Hepatocyte (in vitro differentiated cells): ENCODE measurements around the gene ATP5PB. TPM values are rescaled to one million over a fixed set of nuclear protein-coding genes. Genes with fewer than 3 reads are reported as not detected.
A peak's percentile ranks its signal among the peaks of the same experiment; 100 is the strongest.

Source experiments
- DNase-seq: peaks from one replicate; pipeline ENCODE4 v3.0.0-alpha.2; 2016; ENCODE audit warnings: low spot score
- H2AFZ ChIP-seq: fragments of 200-600 bp; sonication (generic); 2 replicates; pipeline ENCODE4 v1.6.0; 2016; ENCODE audit warnings: antibody characterized with exemption, mild to moderate bottlenecking
- H3K27ac ChIP-seq: fragments of 200-600 bp; sonication (generic); 2 replicates; pipeline ENCODE4 v1.5.1; 2016; ENCODE audit warnings: mild to moderate bottlenecking
- H3K27me3 ChIP-seq: fragments of 200-600 bp; sonication (generic); 2 replicates; pipeline ENCODE4 v1.6.1; 2016
- H3K36me3 ChIP-seq: fragments of 200-600 bp; sonication (generic); replicated peaks from 2 replicates; pipeline ENCODE4 v1.5.1; 2016; ENCODE audit warnings: low read depth; ENCODE audit not compliant: insufficient read depth
- H3K4me1 ChIP-seq: fragments of 200-600 bp; sonication (generic); 2 replicates; pipeline ENCODE4 v1.5.1; 2016; ENCODE audit warnings: mild to moderate bottlenecking, moderate library complexity; ENCODE audit not compliant: insufficient read depth
- H3K4me2 ChIP-seq: fragments of 200-600 bp; sonication (generic); 2 replicates; pipeline ENCODE4 v1.6.0; 2016
- H3K4me3 ChIP-seq: fragments of 200-600 bp; sonication (generic); 2 replicates; pipeline ENCODE4 v1.5.1; 2016; ENCODE audit warnings: mild to moderate bottlenecking
- H3K79me2 ChIP-seq: fragments of 200-600 bp; sonication (generic); 2 replicates; pipeline ENCODE4 v1.6.0; 2017; ENCODE audit warnings: mild to moderate bottlenecking
- H3K9me2 ChIP-seq: fragments of 200-600 bp; sonication (generic); replicated peaks from 2 replicates; pipeline ENCODE4 v1.6.0; 2017; ENCODE audit warnings: mild to moderate bottlenecking; ENCODE audit not compliant: insufficient read depth
- H3K9me3 ChIP-seq: fragments of 200-600 bp; sonication (generic); 2 replicates; pipeline ENCODE4 v1.5.1; 2016; ENCODE audit warnings: low read depth, mild to moderate bottlenecking
- H4K20me1 ChIP-seq: fragments of 200-600 bp; sonication (generic); 2 replicates; pipeline ENCODE4 v1.6.0; 2016; ENCODE audit warnings: mild to moderate bottlenecking; ENCODE audit not compliant: insufficient read depth, poor library complexity, severe bottlenecking
- EZH2 ChIP-seq: fragments of 200-600 bp; sonication (generic); IDR thresholded peaks from 2 replicates; pipeline ENCODE4 v1.6.1; 2016; ENCODE audit warnings: antibody characterized with exemption, mild to moderate bottlenecking, borderline replicate concordance
- EZH2phosphoT487 ChIP-seq: fragments of 200-600 bp; sonication (generic); IDR thresholded peaks from one replicate; pipeline ENCODE4 v1.6.1; 2018; ENCODE audit warnings: antibody characterized with exemption, mild to moderate bottlenecking, low read depth, moderate library complexity; ENCODE audit not compliant: unreplicated experiment, severe bottlenecking
- WGBS: methylation state at CpG from one replicate; pipeline ENCODE4 v1.1.6; 2016; ENCODE audit warnings: low lambda C conversion rate; ENCODE audit errors: missing lambda C conversion rate; 5-methylcytosine and 5-hydroxymethylcytosine counted together
- polyA plus RNA-seq: library from polyadenylated mRNA; unstranded; fragments of >200 nt; fragmentation: Nextera tagmentation; extraction: Ambion mirVana; gene quantifications from 2 replicates; pipeline ENCODE4 v1.2.1, GENCODE V29; 2016
- total RNA-seq: library from RNA; depleted of rRNA; stranded (reverse); fragments of >200 nt; gene quantifications from 2 replicates; pipeline ENCODE4 v1.2.3, GENCODE V29; 2014
- TF ChIP-seq, protein P1 (sequence below): fragments of 200-600 bp; sonication (generic); IDR thresholded peaks from 2 replicates; pipeline ENCODE4 v1.5.1; 2016; ENCODE audit warnings: antibody characterized with exemption, mild to moderate bottlenecking; ENCODE audit not compliant: poor library complexity

Gene ATP5PB, protein sequence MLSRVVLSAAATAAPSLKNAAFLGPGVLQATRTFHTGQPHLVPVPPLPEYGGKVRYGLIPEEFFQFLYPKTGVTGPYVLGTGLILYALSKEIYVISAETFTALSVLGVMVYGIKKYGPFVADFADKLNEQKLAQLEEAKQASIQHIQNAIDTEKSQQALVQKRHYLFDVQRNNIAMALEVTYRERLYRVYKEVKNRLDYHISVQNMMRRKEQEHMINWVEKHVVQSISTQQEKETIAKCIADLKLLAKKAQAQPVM
- total RNA-seq = 291 and 320 TPM in 2 replicates
- polyA plus RNA-seq = 289 and 309 TPM in 2 replicates

DNA sequence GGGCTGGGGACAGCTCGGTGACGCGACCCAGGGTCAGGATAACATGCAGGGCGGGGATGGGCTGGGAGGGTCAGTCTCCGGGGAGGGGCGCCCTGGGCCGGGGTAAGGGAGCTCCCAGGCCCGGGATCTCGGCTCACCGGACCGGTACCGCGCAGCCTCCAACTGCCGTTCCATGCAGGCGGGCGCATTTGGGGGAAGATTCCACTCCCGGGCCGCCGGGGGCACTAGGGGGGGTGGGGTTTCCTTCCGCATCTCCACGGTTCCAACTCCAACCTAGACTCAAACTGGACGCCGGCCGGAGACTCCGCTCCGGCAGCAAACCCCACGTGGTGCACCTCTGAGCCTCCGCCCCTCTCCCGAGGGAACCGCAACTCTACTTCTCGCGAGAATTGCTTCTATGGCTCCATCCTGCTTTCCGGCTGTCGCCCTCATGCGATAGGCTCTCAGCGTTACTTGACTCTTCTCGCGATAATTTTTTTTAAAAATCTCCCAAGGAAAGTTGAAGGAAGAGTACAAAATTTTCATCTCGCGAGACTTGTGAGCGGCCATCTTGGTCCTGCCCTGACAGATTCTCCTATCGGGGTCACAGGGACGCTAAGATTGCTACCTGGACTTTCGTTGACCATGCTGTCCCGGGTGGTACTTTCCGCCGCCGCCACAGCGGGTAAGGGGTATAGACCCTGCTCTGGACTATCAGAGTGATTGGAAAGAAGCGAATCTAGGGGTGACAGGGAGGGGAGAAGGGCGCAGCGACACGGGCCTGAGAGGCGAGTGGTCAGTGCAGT lies at the start of gene ATP5PB, which contains the start of gene WDR77:
Gene ATP5PB (plus strand): TSS at position 547 of the 785 bp plus-strand sequence. CDS start 78 bp downstream, at position 625.
Gene WDR77 (minus strand): TSS at position 339 of the 785 bp plus-strand sequence. CDS start 87 bp downstream, at position 252.
- H4K20me1 ChIP-seq = no peaks in the 10 kb centered on the region
- no peaks in the 10 kb centered on the region for H3K27me3 ChIP-seq
- TF ChIP-seq, protein P1, sequence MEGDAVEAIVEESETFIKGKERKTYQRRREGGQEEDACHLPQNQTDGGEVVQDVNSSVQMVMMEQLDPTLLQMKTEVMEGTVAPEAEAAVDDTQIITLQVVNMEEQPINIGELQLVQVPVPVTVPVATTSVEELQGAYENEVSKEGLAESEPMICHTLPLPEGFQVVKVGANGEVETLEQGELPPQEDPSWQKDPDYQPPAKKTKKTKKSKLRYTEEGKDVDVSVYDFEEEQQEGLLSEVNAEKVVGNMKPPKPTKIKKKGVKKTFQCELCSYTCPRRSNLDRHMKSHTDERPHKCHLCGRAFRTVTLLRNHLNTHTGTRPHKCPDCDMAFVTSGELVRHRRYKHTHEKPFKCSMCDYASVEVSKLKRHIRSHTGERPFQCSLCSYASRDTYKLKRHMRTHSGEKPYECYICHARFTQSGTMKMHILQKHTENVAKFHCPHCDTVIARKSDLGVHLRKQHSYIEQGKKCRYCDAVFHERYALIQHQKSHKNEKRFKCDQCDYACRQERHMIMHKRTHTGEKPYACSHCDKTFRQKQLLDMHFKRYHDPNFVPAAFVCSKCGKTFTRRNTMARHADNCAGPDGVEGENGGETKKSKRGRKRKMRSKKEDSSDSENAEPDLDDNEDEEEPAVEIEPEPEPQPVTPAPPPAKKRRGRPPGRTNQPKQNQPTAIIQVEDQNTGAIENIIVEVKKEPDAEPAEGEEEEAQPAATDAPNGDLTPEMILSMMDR = no peak
- no peaks in the 10 kb centered on the region for H3K9me2 ChIP-seq
- peak; percentile 99 for DNase-seq
- no peaks in the 10 kb centered on the region for H3K9me3 ChIP-seq
- H3K4me2 ChIP-seq = peak within 1 kb of the TSS; percentile 85
- WGBS = 1% methylated on average over 41 of the region's 54 CpGs
- peak within 1 kb of the TSS; percentile 54 for H2AFZ ChIP-seq
- peak within 1 kb of the TSS; percentile 85 for H3K27ac ChIP-seq
- H3K4me3 ChIP-seq = peak within 1 kb of the TSS; percentile 45
- peaks cover 10% of the 10 kb centered on the region for H3K4me1 ChIP-seq
- peaks cover 70% of the 10 kb centered on the region for H3K79me2 ChIP-seq
- no peaks in the 10 kb centered on the region for H3K36me3 ChIP-seq

DNA sequence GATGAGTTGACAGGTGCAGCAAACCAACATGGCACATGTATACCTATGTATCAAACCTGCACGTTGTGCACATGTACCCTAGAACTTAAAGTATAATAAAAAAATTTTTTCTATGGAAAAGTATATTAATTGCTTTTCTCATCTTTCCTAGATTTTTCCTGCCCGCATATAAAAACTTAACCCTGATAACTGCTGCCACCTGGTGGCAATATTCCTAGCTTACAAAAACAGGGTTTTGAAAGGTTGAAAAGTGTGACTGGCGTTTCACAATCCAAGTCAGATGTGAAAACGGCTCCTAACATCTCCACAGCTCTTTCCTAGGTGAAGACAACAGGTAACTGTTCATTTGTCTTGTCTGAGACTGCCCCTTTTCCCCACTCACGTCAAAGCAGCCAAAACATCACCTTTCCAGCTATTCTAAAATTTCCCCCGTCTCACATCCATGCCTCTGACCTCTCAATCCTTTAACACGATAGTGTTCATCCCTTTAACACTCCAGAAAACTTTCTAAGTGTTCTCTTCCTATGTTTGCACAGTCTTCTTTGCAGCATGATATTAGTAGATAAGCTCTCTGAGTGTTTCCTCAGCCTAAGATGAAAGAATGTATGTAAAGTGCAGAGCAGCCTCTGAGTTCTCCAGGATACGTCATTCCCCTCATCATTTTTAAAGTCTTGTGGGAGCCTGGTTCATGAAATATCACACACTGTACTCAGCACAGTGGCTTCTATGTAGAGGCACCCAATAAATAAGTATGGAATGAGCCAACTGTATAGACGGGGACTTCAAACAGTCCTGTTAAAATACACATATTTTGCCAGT lies 49.3 kb upstream of the ATP5PB start:
- no peak overlapping the region for H2AFZ ChIP-seq
- H3K4me2 ChIP-seq = peak overlapping the region; percentile 61
- H3K27me3 ChIP-seq = no peaks in the 10 kb centered on the region
- no peaks in the 10 kb centered on the region for H3K9me3 ChIP-seq
- H3K36me3 ChIP-seq = no peaks in the 10 kb centered on the region
- no peaks in the 10 kb centered on the region for H3K4me1 ChIP-seq
- no peak overlapping the region for H3K27ac ChIP-seq
- DNase-seq = peak; percentile 80
- no peak overlapping the region for H3K4me3 ChIP-seq
- no peaks in the 10 kb centered on the region for H3K9me2 ChIP-seq
- no peaks in the 10 kb centered on the region for H3K79me2 ChIP-seq
- 21% methylated on average over 9 of the region's 9 CpGs for WGBS
- no peak for TF ChIP-seq EZH2
- TF ChIP-seq, protein P1 = peak; percentile 73
- no peak for TF ChIP-seq EZH2phosphoT487
- no peaks in the 10 kb centered on the region for H4K20me1 ChIP-seq

DNA sequence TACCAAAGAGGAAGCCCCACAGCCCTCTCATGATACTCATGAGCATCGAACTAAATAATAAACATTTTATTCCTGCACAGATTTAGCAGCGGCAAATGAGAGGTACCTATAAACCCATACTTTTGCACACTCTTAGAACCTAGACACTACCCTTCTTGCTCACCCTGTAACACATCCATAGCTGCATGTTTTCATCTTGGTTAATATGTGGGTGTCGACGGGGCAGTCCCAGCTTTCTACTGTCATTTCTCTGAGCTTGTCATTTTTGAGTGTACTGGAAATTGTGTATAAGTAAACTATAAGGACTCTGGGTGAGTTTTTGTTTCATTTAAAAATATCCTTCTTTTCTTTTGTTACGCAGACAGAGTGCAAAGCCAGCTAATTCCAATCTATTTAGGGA lies 47.2 kb upstream of the ATP5PB start:
- no peak for DNase-seq
- Histone ChIP-seq H2AFZ (no peak overlapping the region), H3K27me3 (no peaks in the 10 kb centered on the region), H4K20me1 (no peaks in the 10 kb centered on the region), H3K27ac (no peak overlapping the region), H3K4me2 (no peak overlapping the region), H3K36me3 (no peaks in the 10 kb centered on the region), H3K9me2 (no peaks in the 10 kb centered on the region), H3K4me1 (no peaks in the 10 kb centered on the region), H3K79me2 (no peaks in the 10 kb centered on the region), H3K4me3 (no peak overlapping the region), H3K9me3 (no peaks in the 10 kb centered on the region)
- 82% methylated on average over 5 of the region's 5 CpGs for WGBS
- TF ChIP-seq, protein P1 = no peak
- TF ChIP-seq EZH2phosphoT487 (no peak), EZH2 (no peak)
